Glomerular visceral epithelial cell (primary cell): ENCODE data around the gene ZNF407.
"Not testable (repeated sequence)": the region's sequence is repeated elsewhere in the genome, so short reads cannot be mapped to it uniquely, and the experiment has no call there.

Experiments used
- DNase-seq: peaks from one replicate; pipeline ENCODE4 v3.0.0-alpha.2; 2016; ENCODE audit errors: extremely low spot score

The ZNF407 gene

GRCh38 chr18:75071866-75072671 is 474.4 kb downstream of the ZNF407 start:
- no peak for DNase-seq

DNA sequence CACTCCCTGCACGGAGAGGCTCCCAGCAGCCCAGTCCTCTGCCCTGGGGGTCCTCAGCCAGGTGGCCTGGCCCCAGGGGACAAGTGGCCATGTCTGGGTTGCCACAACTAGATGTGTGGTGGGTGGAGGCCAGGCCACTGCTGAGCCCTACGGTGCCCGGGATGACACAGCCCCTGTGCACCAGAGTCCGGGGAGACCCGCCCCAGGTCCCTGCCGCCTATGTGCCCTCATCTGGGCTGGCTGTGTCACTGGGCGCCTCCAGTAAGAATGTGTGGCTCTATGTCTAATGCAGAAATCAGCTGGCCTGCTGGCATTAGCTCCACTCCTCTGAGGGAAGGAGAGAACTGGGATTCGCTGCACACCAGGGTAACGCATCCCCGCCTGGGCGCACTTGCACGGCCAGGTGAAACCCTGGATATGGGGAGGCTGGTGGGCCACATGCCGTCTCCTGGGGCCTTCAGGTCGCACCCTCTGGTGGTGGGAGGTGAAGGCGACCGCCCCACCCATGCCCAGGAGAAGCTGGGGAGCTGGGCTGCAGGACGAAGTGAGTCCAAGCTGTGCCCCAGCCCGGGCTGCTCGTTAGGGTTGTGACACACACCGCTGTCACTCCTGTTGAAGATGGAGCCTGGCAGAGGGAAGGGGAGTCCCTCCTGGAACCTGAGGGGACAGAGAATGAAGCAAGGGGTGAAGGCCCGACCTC is 475.2 kb downstream of the ZNF407 start:
- DNase-seq, result no peak

DNA sequence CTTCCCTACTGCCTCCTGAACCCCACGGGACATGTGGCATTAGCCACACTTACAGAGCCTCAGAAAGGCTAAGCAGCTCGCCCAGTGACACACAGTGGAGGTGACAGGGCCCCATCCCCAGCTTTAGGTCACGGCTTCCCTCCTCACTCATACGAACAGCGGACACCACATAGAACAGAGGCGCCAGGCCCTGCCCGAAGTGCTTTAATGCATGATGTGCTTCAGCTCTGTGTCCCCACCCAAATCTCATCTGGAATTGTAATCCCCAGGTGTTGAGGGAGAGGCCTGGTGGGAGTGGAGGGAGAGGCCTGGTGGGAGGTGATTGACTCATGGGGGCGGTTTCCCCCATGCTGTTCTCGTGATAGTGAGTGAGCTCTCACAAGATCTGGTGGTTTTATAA is 476.0 kb downstream of the ZNF407 start:
- no peak for DNase-seq

GRCh38 chr18:75074196-75075015 is 476.7 kb downstream of the ZNF407 start:
- DNase-seq, result no peak

DNA sequence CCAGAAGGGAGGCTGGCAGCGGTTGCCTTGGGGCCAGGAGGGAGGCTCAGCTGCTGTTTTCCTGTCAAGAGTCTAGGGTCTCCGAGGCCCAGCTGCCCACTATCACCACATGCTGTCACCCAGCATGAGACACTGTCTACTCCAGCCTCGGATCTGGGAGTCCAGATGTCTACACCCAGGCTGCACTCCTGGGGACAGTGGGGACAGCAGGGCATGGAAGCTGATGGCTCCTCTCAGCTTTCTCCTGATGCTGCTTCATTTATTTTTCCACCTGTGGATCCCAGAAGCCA is 477.3 kb downstream of the ZNF407 start:
- no peak for DNase-seq

DNA sequence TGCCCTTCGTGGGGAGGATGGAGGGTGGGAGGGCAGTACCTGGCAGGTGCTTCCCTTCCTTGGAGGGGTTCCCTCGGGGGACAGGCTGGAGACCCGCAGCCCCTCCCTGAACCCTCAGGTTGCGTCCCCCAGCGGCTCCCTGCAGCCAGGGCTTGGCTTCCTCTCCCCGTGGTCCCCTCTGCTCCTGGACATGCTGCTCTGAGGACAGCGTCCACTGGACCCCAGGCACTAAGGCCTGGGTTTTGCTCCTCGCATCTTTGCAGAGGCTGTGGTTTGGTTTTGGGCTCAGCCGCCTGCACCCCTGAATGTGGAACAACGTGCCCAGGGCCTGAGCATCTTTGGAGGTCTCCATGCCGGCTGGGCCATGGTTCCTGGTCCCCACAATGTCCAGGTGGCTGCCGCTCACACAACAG is 477.8 kb downstream of the ZNF407 start:
- no peak for DNase-seq

DNA sequence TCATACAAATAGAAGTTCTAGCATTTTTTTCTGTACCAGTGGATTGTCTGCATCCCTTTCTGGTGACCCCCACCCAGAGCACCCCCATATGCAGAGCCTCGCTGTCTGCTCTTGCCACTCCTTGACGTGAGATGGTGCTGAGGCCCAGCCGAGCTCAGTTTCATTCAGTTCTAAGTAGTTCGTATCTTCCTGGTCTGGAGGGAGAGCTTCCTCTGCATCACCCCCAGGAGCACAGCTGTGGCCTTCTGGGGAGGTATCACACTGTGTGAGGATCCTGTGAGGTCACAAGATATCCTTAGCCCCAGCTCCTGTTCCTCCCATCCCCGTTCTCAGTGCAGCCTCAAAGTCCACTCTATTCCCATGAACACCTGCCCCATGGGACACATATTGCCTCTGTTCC is 478.6 kb downstream of the ZNF407 start:
- no peak for DNase-seq

- no peak for DNase-seq
Measured at GRCh38 chr18:75081486-75081885, 483.8 kb downstream of the ZNF407 start.

- no peak for DNase-seq
Measured at GRCh38 chr18:75083131-75083530, 485.5 kb downstream of the ZNF407 start.

DNA sequence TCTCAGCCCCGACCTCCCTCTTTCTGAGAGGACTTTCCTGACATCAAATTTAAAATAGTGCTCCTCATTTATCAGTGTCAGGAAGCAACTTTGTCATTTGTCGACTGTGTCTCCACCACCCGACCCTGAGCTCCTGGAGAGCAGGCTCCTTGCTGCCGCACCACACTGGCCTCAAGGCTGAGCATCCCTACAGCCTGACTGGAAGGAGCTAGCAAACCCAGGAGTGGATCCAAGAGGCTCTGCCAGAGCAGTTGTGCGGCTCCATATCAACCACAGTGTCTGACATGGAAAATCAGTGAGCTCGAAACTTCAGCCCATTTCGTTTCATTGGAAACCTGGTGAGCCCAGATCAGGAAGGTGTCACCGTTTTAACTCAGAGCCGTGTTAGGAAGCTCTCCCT is 486.1 kb downstream of the ZNF407 start:
- no peak for DNase-seq

DNA sequence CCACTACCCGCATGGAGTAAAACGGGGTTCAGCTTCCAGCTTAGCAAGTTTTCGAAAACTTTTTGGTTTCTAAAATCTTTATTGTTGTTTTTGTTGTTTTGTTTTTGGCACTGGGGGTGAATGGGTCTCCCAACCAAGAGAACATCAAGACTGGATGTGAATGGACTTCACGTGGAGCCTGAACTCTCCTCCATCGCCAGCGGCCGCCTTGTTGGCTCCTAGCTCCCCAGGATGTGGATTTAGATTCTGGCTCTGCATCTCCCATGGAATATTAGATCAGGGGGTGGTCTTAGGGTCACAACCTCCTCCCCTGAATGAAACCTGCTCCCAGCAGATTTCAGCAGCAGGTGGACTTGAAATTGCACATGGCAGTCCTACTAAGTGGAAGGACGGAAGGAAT is 488.0 kb downstream of the ZNF407 start:
- not testable (repeated sequence) for DNase-seq

GRCh38 chr18:75086494-75087034 is 488.9 kb downstream of the ZNF407 start:
- DNase-seq, result no peak

DNA sequence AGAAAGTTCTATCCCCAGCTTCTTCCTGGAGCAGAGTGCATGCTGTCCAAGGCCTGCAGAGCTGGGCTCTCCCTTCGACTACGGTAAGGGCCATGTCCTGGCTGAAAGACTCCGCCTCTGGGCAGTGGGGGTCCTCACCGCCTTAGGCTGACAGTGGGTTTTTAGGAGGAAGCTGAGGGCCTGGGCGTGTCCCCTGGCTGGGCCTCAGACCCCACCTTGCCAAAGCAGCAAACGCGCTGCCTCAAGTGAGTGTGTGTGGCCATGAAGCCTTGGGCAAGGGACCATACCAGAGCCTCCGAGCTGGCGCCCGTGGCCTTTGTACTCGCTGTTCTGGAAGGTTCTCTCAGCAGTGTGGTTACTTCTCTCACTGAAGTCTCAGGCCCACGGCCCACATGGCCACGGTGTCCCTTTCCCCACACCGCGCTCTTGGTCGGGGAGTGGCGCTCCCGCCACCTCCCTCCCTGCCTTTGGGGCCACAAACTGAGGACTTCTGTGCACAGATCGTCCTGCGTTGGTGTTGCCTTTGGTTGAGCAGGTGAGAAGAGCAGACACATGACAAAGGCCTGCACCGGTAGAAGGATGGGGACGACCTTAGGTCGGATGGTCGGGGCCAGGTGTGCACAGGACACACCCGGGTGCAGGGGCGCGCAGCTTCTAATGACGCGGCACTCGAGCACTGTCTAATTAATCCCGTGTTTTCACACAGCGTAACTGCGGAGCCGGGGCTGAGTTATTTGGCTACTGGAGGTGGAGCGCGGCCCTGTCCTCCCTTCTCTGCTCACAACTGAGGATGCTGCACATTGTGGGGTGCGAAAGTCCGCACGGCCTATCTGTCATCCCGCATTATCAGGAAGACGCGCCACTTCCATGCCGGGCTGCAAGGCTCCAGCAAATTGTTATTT is 489.7 kb downstream of the ZNF407 start:
- DNase-seq, result no peak

- no peak for DNase-seq
Measured at GRCh38 chr18:75088021-75088506, 490.4 kb downstream of the ZNF407 start.

- no peak for DNase-seq
Measured at GRCh38 chr18:75088622-75089211, 491.0 kb downstream of the ZNF407 start.

- DNase-seq, result no peak
Measured at GRCh38 chr18:75089748-75090327, 492.2 kb downstream of the ZNF407 start.

- DNase-seq, result no peak
Measured at GRCh38 chr18:75090336-75090735, 492.7 kb downstream of the ZNF407 start.

- DNase-seq, result no peak
Measured at GRCh38 chr18:75097491-75098225, 500.0 kb downstream of the ZNF407 start.

GRCh38 chr18:75100832-75101630 is 503.4 kb downstream of the ZNF407 start:
- no peak for DNase-seq
